H9 (cell line): ENCODE data around the gene WDR37. TPM values are rescaled to one million over a fixed set of nuclear protein-coding genes. Genes with fewer than 3 reads are reported as not detected.

Source experiments
- DNase-seq: peaks from one replicate; pipeline ENCODE4 v3.0.0-alpha.2; 2017
- H2AFZ ChIP-seq: one replicate; pipeline ENCODE4 v1.6.1; 2013; ENCODE audit warnings: mild to moderate bottlenecking, low read length, control low read depth, moderate library complexity
- H2AK5ac ChIP-seq: 2 replicates; pipeline ENCODE4 v1.6.1; 2013; ENCODE audit warnings: low read length, control low read depth, mixed read lengths; ENCODE audit not compliant: insufficient read length
- H2BK120ac ChIP-seq: one replicate; pipeline ENCODE4 v1.6.1; 2013; ENCODE audit warnings: low read depth, mild to moderate bottlenecking, low read length, control low read depth, inconsistent platforms; ENCODE audit not compliant: poor library complexity, severe bottlenecking
- H2BK12ac ChIP-seq: 2 replicates; pipeline ENCODE4 v1.6.1; 2013; ENCODE audit warnings: low read length, control low read depth, mixed read lengths, low read depth; ENCODE audit not compliant: insufficient read length
- H2BK15ac ChIP-seq: 2 replicates; pipeline ENCODE4 v1.6.1; 2013; ENCODE audit warnings: low read depth, low read length, control low read depth
- H2BK20ac ChIP-seq: one replicate; pipeline ENCODE4 v1.6.1; 2013; ENCODE audit warnings: low read depth, mild to moderate bottlenecking, low read length, control low read depth, inconsistent platforms; ENCODE audit not compliant: poor library complexity, severe bottlenecking
- H2BK5ac ChIP-seq: 2 replicates; pipeline ENCODE4 v1.6.1; 2013; ENCODE audit warnings: low read length, control low read depth, mixed read lengths; ENCODE audit not compliant: insufficient read length
- H3K14ac ChIP-seq: 2 replicates; pipeline ENCODE4 v1.6.1; 2013; ENCODE audit warnings: low read length, control low read depth; ENCODE audit not compliant: insufficient read depth
- H3K18ac ChIP-seq: 2 replicates; pipeline ENCODE4 v1.6.1; 2013; ENCODE audit warnings: low read depth, mild to moderate bottlenecking, mixed read lengths, low read length, control low read depth; ENCODE audit not compliant: insufficient read length
- H3K23ac ChIP-seq: 2 replicates; pipeline ENCODE4 v1.6.1; 2013; ENCODE audit warnings: low read length, control low read depth, mixed read lengths, low read depth; ENCODE audit not compliant: insufficient read length
- H3K23me2 ChIP-seq: 2 replicates; pipeline ENCODE4 v1.6.1; 2013; ENCODE audit warnings: low read depth, mild to moderate bottlenecking, mixed read lengths, low read length, control low read depth; ENCODE audit not compliant: insufficient read length, poor library complexity, severe bottlenecking
- H3K27ac ChIP-seq: 2 replicates; pipeline ENCODE4 v1.5.1; 2013; ENCODE audit warnings: low read length, control low read depth, mixed read lengths, low read depth; ENCODE audit not compliant: insufficient read length
- H3K27me3 ChIP-seq: 2 replicates; pipeline ENCODE4 v1.6.1; 2013; ENCODE audit warnings: low read length, control low read depth, inconsistent platforms; ENCODE audit not compliant: insufficient read depth
- H3K4ac ChIP-seq: 2 replicates; pipeline ENCODE4 v1.6.1; 2013; ENCODE audit warnings: low read depth, mild to moderate bottlenecking, control low read depth, inconsistent platforms, low read length, moderate library complexity
- H3K4me1 ChIP-seq: 2 replicates; pipeline ENCODE4 v1.6.1; 2013; ENCODE audit warnings: low read length, control low read depth, inconsistent platforms; ENCODE audit not compliant: insufficient read depth
- H3K4me2 ChIP-seq: 2 replicates; pipeline ENCODE4 v1.6.1; 2013; ENCODE audit warnings: low read length, control low read depth, mixed read lengths; ENCODE audit not compliant: insufficient read length, insufficient read depth
- H3K56ac ChIP-seq: 2 replicates; pipeline ENCODE4 v1.6.1; 2013; ENCODE audit warnings: low read depth, mild to moderate bottlenecking, mixed read lengths, low read length, control low read depth; ENCODE audit not compliant: insufficient read length
- H3K79me1 ChIP-seq: 2 replicates; pipeline ENCODE4 v1.6.1; 2013; ENCODE audit warnings: low read depth, mild to moderate bottlenecking, moderate library complexity, low read length, control low read depth, inconsistent platforms; ENCODE audit not compliant: insufficient read depth, poor library complexity, severe bottlenecking
- H3K79me2 ChIP-seq: 2 replicates; pipeline ENCODE4 v1.6.1; 2013; ENCODE audit warnings: low read length, control low read depth, inconsistent platforms; ENCODE audit not compliant: insufficient read depth
- H3K9ac ChIP-seq: 2 replicates; pipeline ENCODE4 v1.6.1; 2013; ENCODE audit warnings: low read length, control low read depth, mixed read lengths; ENCODE audit not compliant: insufficient read length; ENCODE audit errors: extremely low read depth
- H3K9me3 ChIP-seq: one replicate; pipeline ENCODE4 v1.6.1; 2013; ENCODE audit warnings: low read depth, low read length, inconsistent platforms; ENCODE audit not compliant: control insufficient read depth
- H3T11ph ChIP-seq: one replicate; pipeline ENCODE4 v1.6.1; 2013; ENCODE audit warnings: mild to moderate bottlenecking, low read length, control low read depth, inconsistent platforms
- H4K20me1 ChIP-seq: one replicate; pipeline ENCODE4 v1.6.1; 2013; ENCODE audit not compliant: control insufficient read depth, insufficient read length, insufficient read depth
- H4K5ac ChIP-seq: 2 replicates; pipeline ENCODE4 v1.6.1; 2013; ENCODE audit warnings: low read depth, mild to moderate bottlenecking, mixed read lengths, low read length, control low read depth; ENCODE audit not compliant: insufficient read length
- H4K8ac ChIP-seq: replicated peaks from 2 replicates; pipeline ENCODE4 v1.6.1; 2013; ENCODE audit warnings: low read length, control low read depth, mixed read lengths, low read depth; ENCODE audit not compliant: insufficient read length
- H4K91ac ChIP-seq: 2 replicates; pipeline ENCODE4 v1.6.1; 2013; ENCODE audit warnings: low read depth, mild to moderate bottlenecking, moderate library complexity, mixed read lengths, low read length, control low read depth; ENCODE audit not compliant: insufficient read length
- H3K27ac Mint-ChIP-seq, 3 experiments: 2 replicates in 2 of 3; 3 replicates in 1 of 3; pipeline ENCODE4 v1.8.0; 2020 to 2021; ENCODE audit warnings: mixed read lengths in 3 of 3, mild to moderate bottlenecking in 1 of 3, moderate library complexity in 1 of 3
- H3K27me3 Mint-ChIP-seq: 2 replicates; pipeline ENCODE4 v1.8.0; 2021; ENCODE audit warnings: low read depth, mild to moderate bottlenecking, moderate library complexity, mixed read lengths
- H3K36me3 Mint-ChIP-seq, 3 experiments: 2 replicates in 2 of 3; 3 replicates in 1 of 3; pipeline ENCODE4 v1.8.0; 2020 to 2021; ENCODE audit warnings: low read depth in 3 of 3, mixed read lengths in 3 of 3; ENCODE audit not compliant: insufficient read depth in 1 of 3
- H3K4me1 Mint-ChIP-seq, 2 experiments: 2 replicates each; pipeline ENCODE4 v1.8.0; 2020; ENCODE audit warnings: mixed read lengths in 2 of 2
- H3K4me3 Mint-ChIP-seq, 2 experiments: 2 replicates in 1 of 2; 3 replicates in 1 of 2; pipeline ENCODE4 v1.8.0; 2020 to 2021; ENCODE audit warnings: mild to moderate bottlenecking in 2 of 2, mixed read lengths in 2 of 2, moderate library complexity in 1 of 2
- H3K9me3 Mint-ChIP-seq, 2 experiments: 2 replicates in 1 of 2; 3 replicates in 1 of 2; pipeline ENCODE4 v1.8.0; 2020; ENCODE audit warnings: mild to moderate bottlenecking in 2 of 2, mixed read lengths in 2 of 2, moderate library complexity in 1 of 2
- WGBS: extraction: QIAGEN DNeasy Blood & Tissue Kit; methylation state at CpG from one replicate; pipeline ENCODE4 v1.1.7; 2013; ENCODE audit warnings: missing lambda C conversion rate, low lambda C conversion rate, mixed read lengths; ENCODE audit not compliant: insufficient read length; ENCODE audit errors: extremely low coverage; 5-methylcytosine and 5-hydroxymethylcytosine counted together
- total RNA-seq: library from RNA; stranded (reverse); gene quantifications from 2 replicates; pipeline ENCODE4 v1.2.1, GENCODE V29; 2021
- TF ChIP-seq, protein P1 (sequence below): fragments of 200-600 bp; sonication (generic); conservative IDR thresholded peaks from 3 replicates; pipeline ENCODE4 v1.8.0; 2021; ENCODE audit warnings: antibody characterized with exemption, mild to moderate bottlenecking

The WDR37 gene
- total RNA-seq, 1 experiment from 2014 or later, result 13.1 TPM

- H2AK5ac ChIP-seq, result no peak overlapping the region
- no peak overlapping the region for H3K9ac ChIP-seq
- no peaks in the 10 kb centered on the region for H3K4me1 ChIP-seq
- no peak overlapping the region for H3T11ph ChIP-seq
- no peak overlapping the region for H2BK12ac ChIP-seq
- no peak overlapping the region for H3K27ac ChIP-seq
- H4K5ac ChIP-seq, result no peak overlapping the region
- H3K4me2 ChIP-seq, result no peak overlapping the region
- no peak overlapping the region for H3K56ac ChIP-seq
- no peak overlapping the region for H2BK15ac ChIP-seq
- no peak overlapping the region for H2BK20ac ChIP-seq
- H2BK5ac ChIP-seq, result no peak overlapping the region
- no peak for DNase-seq
- H3K18ac ChIP-seq, result no peak overlapping the region
- no CpG with 5 or more reads among the region's 8 CpGs for WGBS
- Mint-ChIP-seq H3K4me1 (peaks cover 16 to 20% of the 10 kb centered on the region in 2 experiments), H3K36me3 (peaks cover 0 to 2% (median under 1%) of the 10 kb centered on the region in 3 experiments; a peak in 4 of 7 replicates), H3K9me3 (no peaks in the 10 kb centered on the region; a peak in 1 of 5 replicates), H3K4me3 (no peak overlapping the region), H3K27me3 (no peaks in the 10 kb centered on the region), H3K27ac (0 out of 7 replicates have a peak overlapping the region, but pooled peaks of 2 of the 3 experiments have one; percentile 40 to 53)
- no peaks in the 10 kb centered on the region for H3K27me3 ChIP-seq
- H4K91ac ChIP-seq, result no peak overlapping the region
- H3K4ac ChIP-seq, result no peak overlapping the region
- H3K9me3 ChIP-seq, result no peaks in the 10 kb centered on the region
- peaks cover 19% of the 10 kb centered on the region; the same call in 1 of the 2 replicates for H3K79me2 ChIP-seq
- no peak overlapping the region for H3K14ac ChIP-seq
- no peak overlapping the region for H2BK120ac ChIP-seq
- TF ChIP-seq, protein P1, sequence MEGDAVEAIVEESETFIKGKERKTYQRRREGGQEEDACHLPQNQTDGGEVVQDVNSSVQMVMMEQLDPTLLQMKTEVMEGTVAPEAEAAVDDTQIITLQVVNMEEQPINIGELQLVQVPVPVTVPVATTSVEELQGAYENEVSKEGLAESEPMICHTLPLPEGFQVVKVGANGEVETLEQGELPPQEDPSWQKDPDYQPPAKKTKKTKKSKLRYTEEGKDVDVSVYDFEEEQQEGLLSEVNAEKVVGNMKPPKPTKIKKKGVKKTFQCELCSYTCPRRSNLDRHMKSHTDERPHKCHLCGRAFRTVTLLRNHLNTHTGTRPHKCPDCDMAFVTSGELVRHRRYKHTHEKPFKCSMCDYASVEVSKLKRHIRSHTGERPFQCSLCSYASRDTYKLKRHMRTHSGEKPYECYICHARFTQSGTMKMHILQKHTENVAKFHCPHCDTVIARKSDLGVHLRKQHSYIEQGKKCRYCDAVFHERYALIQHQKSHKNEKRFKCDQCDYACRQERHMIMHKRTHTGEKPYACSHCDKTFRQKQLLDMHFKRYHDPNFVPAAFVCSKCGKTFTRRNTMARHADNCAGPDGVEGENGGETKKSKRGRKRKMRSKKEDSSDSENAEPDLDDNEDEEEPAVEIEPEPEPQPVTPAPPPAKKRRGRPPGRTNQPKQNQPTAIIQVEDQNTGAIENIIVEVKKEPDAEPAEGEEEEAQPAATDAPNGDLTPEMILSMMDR, result no peak
- H4K20me1 ChIP-seq, result no peaks in the 10 kb centered on the region
- no peak overlapping the region for H4K8ac ChIP-seq
- H3K79me1 ChIP-seq, result peaks cover 13% of the 10 kb centered on the region
- no peak overlapping the region for H3K23ac ChIP-seq
- no peak overlapping the region for H2AFZ ChIP-seq
- H3K23me2 ChIP-seq, result no peaks in the 10 kb centered on the region
Measured at GRCh38 chr10:1059902-1060301, 3.7 kb downstream of the WDR37 start.
